H1 (cell line): Measurements from ENCODE around the gene NDUFB10. TPM values are rescaled to one million over a fixed set of nuclear protein-coding genes. Genes with fewer than 3 reads are reported as not detected.
A peak's percentile ranks its signal among the peaks of the same experiment; 100 is the strongest.

Experiments
- ATF3 ChIP-seq: IDR thresholded peaks from 2 replicates; pipeline ENCODE4 v1.6.1; 2011; ENCODE audit warnings: low read depth, mild to moderate bottlenecking, low read length; ENCODE audit not compliant: insufficient read depth
- CHD1 ChIP-seq: IDR thresholded peaks from 2 replicates; pipeline ENCODE4 v1.6.1; 2012; ENCODE audit warnings: low read depth, low read length, improper control_type of control experiment
- CHD2 ChIP-seq: IDR thresholded peaks from 2 replicates; pipeline ENCODE4 v1.6.1; 2012; ENCODE audit warnings: low read length, improper control_type of control experiment
- CTCF ChIP-seq, 3 experiments: IDR thresholded peaks; 1 replicate in 2 of 3; 2 replicates in 1 of 3; pipeline versions ENCODE4 v1.5.1 to v1.6.1; 2011; ENCODE audit warnings: low read length in 3 of 3, mild to moderate bottlenecking in 3 of 3, inconsistent platforms in 2 of 3, low read depth in 1 of 3, moderate library complexity in 1 of 3; ENCODE audit not compliant: insufficient read depth in 1 of 3; ENCODE audit errors: control extremely low read depth in 1 of 3
- EGR1 ChIP-seq: IDR thresholded peaks from 2 replicates; pipeline ENCODE4 v1.6.1; 2011; ENCODE audit warnings: low read depth, low read length, borderline replicate concordance
- GABPA ChIP-seq: IDR thresholded peaks from 2 replicates; pipeline ENCODE4 v1.6.1; 2011; ENCODE audit warnings: mild to moderate bottlenecking, low read length, moderate library complexity, borderline replicate concordance; ENCODE audit not compliant: insufficient read depth
- MAX ChIP-seq: IDR thresholded peaks from 2 replicates; pipeline ENCODE4 v1.6.1; 2012; ENCODE audit warnings: inconsistent platforms
- NRF1 ChIP-seq: IDR thresholded peaks from 2 replicates; pipeline ENCODE4 v1.6.1; 2011; ENCODE audit warnings: mild to moderate bottlenecking, low read depth, low read length, improper control_type of control experiment
- SIN3A ChIP-seq, 2 experiments: IDR thresholded peaks in 1 of 2; conservative IDR thresholded peaks in 1 of 2; 2 replicates each; pipeline ENCODE4 v1.6.1; 2011 to 2012; ENCODE audit warnings: low read length in 2 of 2, improper control_type of control experiment in 1 of 2, low read depth in 1 of 2, mild to moderate bottlenecking in 1 of 2
- SP2 ChIP-seq: IDR thresholded peaks from 2 replicates; pipeline ENCODE4 v1.6.1; 2012; ENCODE audit warnings: mild to moderate bottlenecking, low read length, inconsistent platforms
- polyA plus RNA-seq, 7 experiments: library from polyadenylated mRNA; depleted of rRNA in 3 of 7; stranded (reverse) in 5 of 7; unstranded in 2 of 7; fragments of >200 nt in 5 of 7; fragments of 200-250 nt in 2 of 7; gene quantifications; 1 replicate in 5 of 7; 2 replicates in 1 of 7; 4 replicates in 1 of 7; pipeline versions ENCODE4 v1.2.1 to v1.2.3, GENCODE V29; 2011 to 2013; ENCODE audit warnings: missing spikeins in 2 of 7, mixed read lengths in 2 of 7
- total RNA-seq: library from RNA; stranded (reverse); fragmentation: NEBNext Ultra II Directional; extraction: Animal tissue kit (Norgen Biotek cat#: 25700); gene quantifications from 2 replicates; pipeline ENCODE4 v1.2.1, GENCODE V29; 2021

The NDUFB10 gene
- total and polyA plus RNA-seq, 2 of the 8 experiments (the other 6 are each of a cell fraction or from before 2014, with no cell fraction given) = 183 to 194 TPM

GRCh38 chr16:1929578-1930337 lies 29.6 kb upstream of the NDUFB10 start (continued):
- TF ChIP-seq SIN3A (conservative IDR thresholded peaks at IDR 0.05 in 1 of 2, IDR thresholded peaks at IDR 0.05 in 1 of 2; ENCODE audit: low read depth in 1 of 2, low read length in 2 of 2) (0 out of 4 replicates have a peak, but pooled peaks of 1 of the 2 experiments have one; percentile 43), ATF3 (no peak), NRF1 (peak; percentile 56), EGR1 (peak; percentile 55; the same call in 1 of the 2 replicates), CHD1 (no peak), GABPA (peak; percentile 65; the same call in 1 of the 2 replicates), MAX (peak; percentile 100), CTCF (IDR thresholded peaks at IDR 0.05; ENCODE audit: control extremely low read depth in 1 of 3, insufficient read depth in 1 of 3, low read depth in 1 of 3, low read length in 3 of 3) (peak; percentile 87 to 99 (median 89)), SP2 (no peak), CHD2 (no peak)
